Measurements from ENCODE around the gene SMOC2. TPM values are rescaled to one million over a fixed set of nuclear protein-coding genes. Genes with fewer than 3 reads are reported as not detected.

SMOC2 gene
- total and polyA plus RNA-seq, 2 of the 4 experiments (the other 2 are of a cell fraction): not detected

DNA sequence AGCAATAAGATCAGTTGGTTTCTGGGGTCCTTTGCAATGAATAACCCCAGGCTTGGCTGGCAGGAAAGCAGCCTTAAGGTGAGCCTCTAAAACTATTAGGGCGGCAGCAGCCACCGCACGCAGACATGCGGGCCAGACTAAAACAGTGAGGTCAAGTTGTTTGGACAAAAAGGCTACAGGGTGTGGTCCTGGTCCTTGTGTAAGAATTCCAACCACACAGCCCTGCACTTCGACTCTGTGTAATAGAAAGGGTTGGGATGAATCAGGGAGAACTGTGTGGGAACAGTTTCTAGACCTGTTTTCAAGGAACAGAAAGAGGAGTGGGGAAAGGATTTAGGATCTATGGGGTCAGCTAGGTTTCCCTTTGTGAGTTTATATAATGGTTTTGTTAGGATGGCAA is 237.6 kb downstream of the SMOC2 start:
- Histone ChIP-seq H2BK20ac (ENCODE audit: low read depth, low read length) (no peak overlapping the region), H3K27ac (ENCODE audit: insufficient read depth, low read length) (no peak overlapping the region), H2AK9ac (replicated peaks; ENCODE audit: low read depth, low read length, poor library complexity) (no peak overlapping the region), H3K56ac (ENCODE audit: extremely low read depth, insufficient read depth, low read length) (no peak overlapping the region), H3K79me1 (ENCODE audit: low read depth in 1 of 2, low read length in 2 of 2) (no peaks in the 10 kb centered on the region), H3K14ac (replicated peaks; ENCODE audit: low read depth, low read length) (no peak overlapping the region), H3K36me3 (ENCODE audit: control insufficient read depth, insufficient read depth, low read length) (no peaks in the 10 kb centered on the region), H3K9ac (ENCODE audit: low read depth, low read length) (no peak overlapping the region), H2BK15ac (ENCODE audit: low read depth, low read length) (no peak overlapping the region), H3K9me3 (ENCODE audit: control insufficient read depth, insufficient read depth, low read length) (peaks cover 24% of the 10 kb centered on the region), H3K4me1 (ENCODE audit: control insufficient read depth, insufficient read depth, low read length) (no peaks in the 10 kb centered on the region), H4K8ac (ENCODE audit: low read depth in 2 of 2, low read length in 2 of 2) (no peak overlapping the region), H2BK5ac (ENCODE audit: low read depth, low read length, poor library complexity, severe bottlenecking) (no peak overlapping the region), H3K4ac (ENCODE audit: low read depth, low read length) (no peak overlapping the region), H3K9me1 (ENCODE audit: insufficient read depth, low read length) (no peaks in the 10 kb centered on the region), H3K23ac (ENCODE audit: low read depth, low read length) (no peak overlapping the region), H2BK120ac (ENCODE audit: low read depth, low read length) (no peak overlapping the region), H4K5ac (ENCODE audit: low read depth, low read length) (no peak overlapping the region), H3K18ac (ENCODE audit: low read depth, low read length) (no peak overlapping the region), H4K20me1 (ENCODE audit: insufficient read depth, low read length) (no peaks in the 10 kb centered on the region), H2AFZ (replicated peaks; ENCODE audit: low read length, poor library complexity) (no peak overlapping the region), H3K4me3 (ENCODE audit: insufficient read depth, low read depth, low read length) (no peak overlapping the region), H3K27me3 (ENCODE audit: control insufficient read depth, insufficient read depth, low read length) (no peaks in the 10 kb centered on the region), H2AK5ac (ENCODE audit: low read depth, low read length) (no peak overlapping the region), H3K4me2 (ENCODE audit: low read depth, low read length) (no peak overlapping the region), H4K91ac (ENCODE audit: insufficient read depth, low read depth, low read length) (no peak overlapping the region)
- BruUV-seq (replicated peaks): no TSS peak
- ChIA-PET POLR2A (ENCODE audit: unreplicated experiment) (no interaction called here), CTCF (no interaction called here)
- DNase-seq (no peak), ATAC-seq (ENCODE audit: low read depth) (no peak)
- no CpG with 5 or more reads among the region's 5 CpGs for WGBS, 2 experiments (ENCODE audit: extremely low coverage in 2 of 2, insufficient read length in 1 of 2)
- intact Hi-C loops (cut with micrococcal nuclease) (no loop called here), dilution Hi-C loops (cut with HindIII; ENCODE audit: low sequenced_read_pairs, unreplicated experiment) (no loop called here), in situ Hi-C loops (cut with MboI; ENCODE audit: low sequenced_read_pairs) (no loop called here)
- TF ChIP-seq RCOR1 (IDR thresholded peaks at IDR 0.05; ENCODE audit: insufficient replicate concordance, low read length) (no peak), POLR2A (IDR thresholded peaks at IDR 0.05; ENCODE audit: low read depth, low read length) (no peak), MXI1 (IDR thresholded peaks at IDR 0.05; ENCODE audit: borderline replicate concordance, low read depth, low read length) (no peak), NFE2L2 (IDR thresholded peaks at IDR 0.05; ENCODE audit: low read depth, low read length) (no peak), MAFK (IDR thresholded peaks at IDR 0.05; ENCODE audit: low read depth, low read length) (no peak), CHD1 (IDR thresholded peaks at IDR 0.05; ENCODE audit: low read depth, low read length) (no peak), CEBPB (IDR thresholded peaks at IDR 0.05; ENCODE audit: low read depth, low read length) (no peak), RAD21 (IDR thresholded peaks at IDR 0.05; ENCODE audit: low read length) (no peak)
- TF ChIP-seq, protein P1, sequence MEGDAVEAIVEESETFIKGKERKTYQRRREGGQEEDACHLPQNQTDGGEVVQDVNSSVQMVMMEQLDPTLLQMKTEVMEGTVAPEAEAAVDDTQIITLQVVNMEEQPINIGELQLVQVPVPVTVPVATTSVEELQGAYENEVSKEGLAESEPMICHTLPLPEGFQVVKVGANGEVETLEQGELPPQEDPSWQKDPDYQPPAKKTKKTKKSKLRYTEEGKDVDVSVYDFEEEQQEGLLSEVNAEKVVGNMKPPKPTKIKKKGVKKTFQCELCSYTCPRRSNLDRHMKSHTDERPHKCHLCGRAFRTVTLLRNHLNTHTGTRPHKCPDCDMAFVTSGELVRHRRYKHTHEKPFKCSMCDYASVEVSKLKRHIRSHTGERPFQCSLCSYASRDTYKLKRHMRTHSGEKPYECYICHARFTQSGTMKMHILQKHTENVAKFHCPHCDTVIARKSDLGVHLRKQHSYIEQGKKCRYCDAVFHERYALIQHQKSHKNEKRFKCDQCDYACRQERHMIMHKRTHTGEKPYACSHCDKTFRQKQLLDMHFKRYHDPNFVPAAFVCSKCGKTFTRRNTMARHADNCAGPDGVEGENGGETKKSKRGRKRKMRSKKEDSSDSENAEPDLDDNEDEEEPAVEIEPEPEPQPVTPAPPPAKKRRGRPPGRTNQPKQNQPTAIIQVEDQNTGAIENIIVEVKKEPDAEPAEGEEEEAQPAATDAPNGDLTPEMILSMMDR (conservative IDR thresholded peaks at IDR 0.05; ENCODE audit: low read depth, low read length): no peak
- TF ChIP-seq, protein P2, sequence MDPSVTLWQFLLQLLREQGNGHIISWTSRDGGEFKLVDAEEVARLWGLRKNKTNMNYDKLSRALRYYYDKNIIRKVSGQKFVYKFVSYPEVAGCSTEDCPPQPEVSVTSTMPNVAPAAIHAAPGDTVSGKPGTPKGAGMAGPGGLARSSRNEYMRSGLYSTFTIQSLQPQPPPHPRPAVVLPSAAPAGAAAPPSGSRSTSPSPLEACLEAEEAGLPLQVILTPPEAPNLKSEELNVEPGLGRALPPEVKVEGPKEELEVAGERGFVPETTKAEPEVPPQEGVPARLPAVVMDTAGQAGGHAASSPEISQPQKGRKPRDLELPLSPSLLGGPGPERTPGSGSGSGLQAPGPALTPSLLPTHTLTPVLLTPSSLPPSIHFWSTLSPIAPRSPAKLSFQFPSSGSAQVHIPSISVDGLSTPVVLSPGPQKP (IDR thresholded peaks at IDR 0.05; ENCODE audit: borderline replicate concordance, low read depth, low read length): no peak

All from IMR-90 (cell line).